Measurements from ENCODE around the gene CLASP1.

DNA sequence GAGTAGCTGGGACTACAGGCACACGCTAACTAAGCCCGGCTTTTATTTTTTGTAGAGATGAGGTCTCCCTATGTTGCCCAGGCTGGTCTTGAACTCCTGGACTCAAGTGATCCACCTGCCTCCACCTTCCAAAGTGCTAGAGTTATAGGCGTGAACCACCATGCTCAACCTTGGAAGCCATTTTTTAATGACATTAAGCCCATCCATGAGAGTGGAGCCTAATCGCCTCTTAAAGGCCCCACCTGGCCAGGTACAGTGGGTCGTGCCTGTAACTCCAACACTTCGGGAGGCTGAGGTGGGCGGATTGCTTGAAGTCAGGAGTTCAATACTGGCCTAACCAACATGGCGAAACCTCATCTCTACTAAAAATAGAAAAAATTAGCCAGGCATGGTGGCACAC lies 322.6 kb downstream of the CLASP1 start:
- TF ChIP-seq, protein P1, sequence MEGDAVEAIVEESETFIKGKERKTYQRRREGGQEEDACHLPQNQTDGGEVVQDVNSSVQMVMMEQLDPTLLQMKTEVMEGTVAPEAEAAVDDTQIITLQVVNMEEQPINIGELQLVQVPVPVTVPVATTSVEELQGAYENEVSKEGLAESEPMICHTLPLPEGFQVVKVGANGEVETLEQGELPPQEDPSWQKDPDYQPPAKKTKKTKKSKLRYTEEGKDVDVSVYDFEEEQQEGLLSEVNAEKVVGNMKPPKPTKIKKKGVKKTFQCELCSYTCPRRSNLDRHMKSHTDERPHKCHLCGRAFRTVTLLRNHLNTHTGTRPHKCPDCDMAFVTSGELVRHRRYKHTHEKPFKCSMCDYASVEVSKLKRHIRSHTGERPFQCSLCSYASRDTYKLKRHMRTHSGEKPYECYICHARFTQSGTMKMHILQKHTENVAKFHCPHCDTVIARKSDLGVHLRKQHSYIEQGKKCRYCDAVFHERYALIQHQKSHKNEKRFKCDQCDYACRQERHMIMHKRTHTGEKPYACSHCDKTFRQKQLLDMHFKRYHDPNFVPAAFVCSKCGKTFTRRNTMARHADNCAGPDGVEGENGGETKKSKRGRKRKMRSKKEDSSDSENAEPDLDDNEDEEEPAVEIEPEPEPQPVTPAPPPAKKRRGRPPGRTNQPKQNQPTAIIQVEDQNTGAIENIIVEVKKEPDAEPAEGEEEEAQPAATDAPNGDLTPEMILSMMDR (IDR thresholded peaks at IDR 0.05) = no peak
- TF ChIP-seq POLR2A (IDR thresholded peaks at IDR 0.05) = no peak

Data from heart left ventricle (tissue), 13 donors.